Testis (tissue), 2 donors: ENCODE results near the gene GPC3.

Source experiments
- POLR2A ChIP-seq: fragments of 450-650 bp; IDR thresholded peaks from one replicate; pipeline ENCODE4 v1.6.1; 2017; ENCODE audit warnings: antibody characterized with exemption, mild to moderate bottlenecking, moderate library complexity
- TF ChIP-seq, protein P1 (sequence below), 3 experiments: fragments of 450-650 bp in 2 of 3; fragments of 200-600 bp in 1 of 3; sonication (generic) in 1 of 3; IDR thresholded peaks; one replicate each; pipeline ENCODE4 v1.5.1; 2016 to 2019; ENCODE audit warnings: antibody characterized with exemption in 3 of 3, mild to moderate bottlenecking in 2 of 3, moderate library complexity in 1 of 3

DNA sequence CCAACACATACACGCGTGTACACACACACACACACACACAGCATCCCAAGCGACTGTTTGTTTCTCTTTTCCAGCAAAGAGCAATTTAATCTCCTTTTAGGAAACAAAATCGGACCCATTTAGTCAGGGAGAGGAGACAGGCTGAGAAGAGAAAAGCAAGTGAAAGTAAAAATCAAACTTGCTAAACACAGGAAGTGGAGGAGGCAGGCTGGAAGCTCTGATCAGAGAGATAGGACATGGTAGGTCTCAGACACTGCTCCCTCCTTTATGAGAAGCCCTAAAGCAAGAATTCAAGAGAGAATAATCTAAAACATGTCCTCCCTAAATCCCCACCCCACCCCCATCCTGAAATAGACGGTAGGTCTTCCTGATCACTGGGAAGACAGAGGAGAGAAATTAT lies 62.3 kb downstream of the GPC3 start:
- no peak for TF ChIP-seq POLR2A
- TF ChIP-seq, protein P1, sequence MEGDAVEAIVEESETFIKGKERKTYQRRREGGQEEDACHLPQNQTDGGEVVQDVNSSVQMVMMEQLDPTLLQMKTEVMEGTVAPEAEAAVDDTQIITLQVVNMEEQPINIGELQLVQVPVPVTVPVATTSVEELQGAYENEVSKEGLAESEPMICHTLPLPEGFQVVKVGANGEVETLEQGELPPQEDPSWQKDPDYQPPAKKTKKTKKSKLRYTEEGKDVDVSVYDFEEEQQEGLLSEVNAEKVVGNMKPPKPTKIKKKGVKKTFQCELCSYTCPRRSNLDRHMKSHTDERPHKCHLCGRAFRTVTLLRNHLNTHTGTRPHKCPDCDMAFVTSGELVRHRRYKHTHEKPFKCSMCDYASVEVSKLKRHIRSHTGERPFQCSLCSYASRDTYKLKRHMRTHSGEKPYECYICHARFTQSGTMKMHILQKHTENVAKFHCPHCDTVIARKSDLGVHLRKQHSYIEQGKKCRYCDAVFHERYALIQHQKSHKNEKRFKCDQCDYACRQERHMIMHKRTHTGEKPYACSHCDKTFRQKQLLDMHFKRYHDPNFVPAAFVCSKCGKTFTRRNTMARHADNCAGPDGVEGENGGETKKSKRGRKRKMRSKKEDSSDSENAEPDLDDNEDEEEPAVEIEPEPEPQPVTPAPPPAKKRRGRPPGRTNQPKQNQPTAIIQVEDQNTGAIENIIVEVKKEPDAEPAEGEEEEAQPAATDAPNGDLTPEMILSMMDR (IDR thresholded peaks at IDR 0.05): no peak
